VCaP (cell line): ENCODE data around the gene LMNA.

Source experiments
- H3K27ac ChIP-seq: fragments of 450-650 bp; 2 replicates; pipeline ENCODE4 v1.5.1; 2017
- TF ChIP-seq, protein P1 (sequence below): fragments of 450-650 bp; conservative IDR thresholded peaks from 2 replicates; pipeline ENCODE4 v1.5.1; 2017; ENCODE audit warnings: mild to moderate bottlenecking, moderate library complexity

LMNA gene

DNA sequence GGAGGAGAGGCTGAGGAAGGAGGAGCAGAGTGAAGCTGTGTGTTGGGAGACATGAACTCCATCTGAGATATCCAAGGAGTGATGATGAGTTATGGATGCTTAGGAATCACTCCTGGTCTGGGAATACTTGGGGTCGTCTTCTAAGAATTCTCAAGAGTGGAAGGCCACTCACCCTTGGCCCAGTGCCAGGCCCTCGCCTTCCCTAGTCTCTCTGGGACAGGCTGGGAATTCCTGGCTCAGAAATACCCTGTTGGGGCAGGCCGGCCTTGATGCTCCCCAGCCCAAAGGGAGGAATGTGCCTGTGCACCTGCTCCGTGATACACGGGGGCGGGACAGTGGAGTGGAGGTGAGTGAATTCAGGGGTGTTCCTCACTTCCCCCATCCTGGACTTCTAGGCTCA is 12.6 kb upstream of the LMNA start:
- no peak overlapping the region for H3K27ac ChIP-seq
- TF ChIP-seq, protein P1, sequence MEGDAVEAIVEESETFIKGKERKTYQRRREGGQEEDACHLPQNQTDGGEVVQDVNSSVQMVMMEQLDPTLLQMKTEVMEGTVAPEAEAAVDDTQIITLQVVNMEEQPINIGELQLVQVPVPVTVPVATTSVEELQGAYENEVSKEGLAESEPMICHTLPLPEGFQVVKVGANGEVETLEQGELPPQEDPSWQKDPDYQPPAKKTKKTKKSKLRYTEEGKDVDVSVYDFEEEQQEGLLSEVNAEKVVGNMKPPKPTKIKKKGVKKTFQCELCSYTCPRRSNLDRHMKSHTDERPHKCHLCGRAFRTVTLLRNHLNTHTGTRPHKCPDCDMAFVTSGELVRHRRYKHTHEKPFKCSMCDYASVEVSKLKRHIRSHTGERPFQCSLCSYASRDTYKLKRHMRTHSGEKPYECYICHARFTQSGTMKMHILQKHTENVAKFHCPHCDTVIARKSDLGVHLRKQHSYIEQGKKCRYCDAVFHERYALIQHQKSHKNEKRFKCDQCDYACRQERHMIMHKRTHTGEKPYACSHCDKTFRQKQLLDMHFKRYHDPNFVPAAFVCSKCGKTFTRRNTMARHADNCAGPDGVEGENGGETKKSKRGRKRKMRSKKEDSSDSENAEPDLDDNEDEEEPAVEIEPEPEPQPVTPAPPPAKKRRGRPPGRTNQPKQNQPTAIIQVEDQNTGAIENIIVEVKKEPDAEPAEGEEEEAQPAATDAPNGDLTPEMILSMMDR, result no peak

DNA sequence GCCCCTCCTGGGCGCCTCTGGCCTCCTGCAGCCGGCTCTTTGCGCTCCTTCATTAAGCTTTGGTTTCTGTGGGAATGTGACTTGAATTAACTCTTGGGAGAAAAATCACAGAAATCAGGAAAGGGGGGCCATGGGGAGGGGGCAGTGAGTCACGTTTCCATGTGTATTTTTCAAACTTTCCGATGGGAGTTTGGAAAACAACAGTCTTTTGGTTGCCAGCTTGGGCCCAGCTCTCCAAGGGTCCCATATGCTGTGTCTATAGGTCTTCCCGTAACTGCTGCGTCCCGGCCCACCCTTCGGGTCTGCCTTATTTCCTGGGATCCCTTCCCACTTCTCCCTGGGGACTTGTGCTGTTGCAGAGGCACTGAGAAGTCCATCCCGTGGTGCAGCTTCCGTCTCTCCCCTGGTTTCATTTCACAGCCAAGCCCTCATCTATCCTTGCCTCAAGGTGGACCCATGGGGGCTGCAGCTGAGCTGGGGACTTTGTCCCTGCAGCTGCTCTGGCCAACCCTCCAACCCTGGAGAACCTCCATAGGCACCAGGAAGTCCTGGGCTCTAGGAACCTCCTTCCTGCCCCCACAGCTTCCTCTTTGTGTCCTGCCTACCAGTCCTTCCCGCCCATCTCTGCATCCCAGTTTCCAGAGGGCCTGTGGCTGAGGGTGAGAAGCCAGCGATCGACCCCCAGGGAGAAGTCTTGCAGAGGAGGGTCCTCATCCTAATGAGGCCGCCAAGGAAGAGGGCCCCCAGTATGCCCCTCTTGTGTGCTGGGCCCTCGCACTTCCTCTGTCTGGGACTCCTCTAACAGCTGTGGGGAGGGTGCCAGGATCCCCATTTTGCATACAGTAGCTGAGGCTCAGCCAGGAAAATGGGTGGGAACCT is 11.6 kb upstream of the LMNA start:
- H3K27ac ChIP-seq, result peak overlapping the region; percentile 77; the same call in 1 of the 2 replicates
- TF ChIP-seq, protein P1, result no peak

DNA sequence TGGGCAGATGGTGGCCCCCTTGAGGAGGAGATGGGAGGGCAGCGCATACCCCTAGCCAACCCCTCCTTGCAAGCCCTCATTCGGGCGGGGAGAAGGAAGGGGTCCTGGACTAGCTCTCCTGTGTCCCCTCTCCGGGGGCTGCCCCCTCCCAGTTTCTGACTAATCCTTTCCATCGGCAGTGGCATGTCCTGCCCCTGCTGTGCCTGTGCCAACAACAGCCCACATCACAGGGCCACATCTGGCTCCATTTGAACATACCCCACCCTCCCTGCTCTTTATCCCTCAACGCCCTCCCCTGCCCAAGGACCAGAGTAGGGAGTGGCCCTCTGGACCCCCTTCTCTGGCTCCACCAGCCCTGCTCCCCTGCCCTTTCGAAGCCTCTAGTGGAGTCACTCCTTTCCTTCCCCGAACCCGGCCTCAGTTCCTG is 11.0 kb upstream of the LMNA start:
- TF ChIP-seq, protein P1, result no peak
- peak overlapping the region; percentile 77 for H3K27ac ChIP-seq

DNA sequence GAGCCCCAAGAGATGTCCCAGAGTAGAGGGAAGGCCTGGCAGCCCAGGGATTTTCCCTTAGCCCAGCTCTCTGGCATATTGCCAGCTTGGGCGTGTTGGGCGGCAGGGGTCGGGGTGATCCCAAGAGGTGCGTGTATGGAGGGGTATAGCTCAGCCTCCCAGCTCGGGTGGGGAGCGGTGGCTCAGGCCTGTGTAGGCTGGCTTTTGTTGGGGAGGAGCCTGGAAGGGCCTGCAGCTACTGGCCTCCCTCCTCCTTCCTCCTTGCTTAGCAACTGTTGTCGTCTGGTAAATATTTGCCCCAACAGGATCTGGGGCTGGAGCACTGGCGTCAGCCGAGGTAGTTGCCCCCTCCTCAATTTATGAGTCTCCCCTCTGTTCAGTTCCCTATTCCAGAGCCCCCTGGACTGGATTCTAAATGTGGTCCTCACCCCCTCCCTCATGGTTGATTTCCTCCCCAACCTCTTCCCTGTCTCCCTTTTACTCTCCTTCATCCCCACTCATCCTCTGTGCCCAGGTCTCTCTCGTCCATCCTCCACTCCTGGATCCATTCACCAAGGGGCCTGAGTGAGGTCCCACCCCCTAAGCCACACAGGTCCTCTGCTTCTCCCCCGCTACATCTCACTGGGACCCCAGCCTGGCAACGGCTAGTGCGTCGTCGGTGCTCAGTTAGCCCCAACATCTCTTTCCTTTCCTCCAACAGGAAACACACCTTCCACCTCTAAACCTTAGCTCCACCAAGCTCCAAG is 10.3 kb upstream of the LMNA start:
- peak overlapping the region; percentile 77 for H3K27ac ChIP-seq
- TF ChIP-seq, protein P1, result no peak

DNA sequence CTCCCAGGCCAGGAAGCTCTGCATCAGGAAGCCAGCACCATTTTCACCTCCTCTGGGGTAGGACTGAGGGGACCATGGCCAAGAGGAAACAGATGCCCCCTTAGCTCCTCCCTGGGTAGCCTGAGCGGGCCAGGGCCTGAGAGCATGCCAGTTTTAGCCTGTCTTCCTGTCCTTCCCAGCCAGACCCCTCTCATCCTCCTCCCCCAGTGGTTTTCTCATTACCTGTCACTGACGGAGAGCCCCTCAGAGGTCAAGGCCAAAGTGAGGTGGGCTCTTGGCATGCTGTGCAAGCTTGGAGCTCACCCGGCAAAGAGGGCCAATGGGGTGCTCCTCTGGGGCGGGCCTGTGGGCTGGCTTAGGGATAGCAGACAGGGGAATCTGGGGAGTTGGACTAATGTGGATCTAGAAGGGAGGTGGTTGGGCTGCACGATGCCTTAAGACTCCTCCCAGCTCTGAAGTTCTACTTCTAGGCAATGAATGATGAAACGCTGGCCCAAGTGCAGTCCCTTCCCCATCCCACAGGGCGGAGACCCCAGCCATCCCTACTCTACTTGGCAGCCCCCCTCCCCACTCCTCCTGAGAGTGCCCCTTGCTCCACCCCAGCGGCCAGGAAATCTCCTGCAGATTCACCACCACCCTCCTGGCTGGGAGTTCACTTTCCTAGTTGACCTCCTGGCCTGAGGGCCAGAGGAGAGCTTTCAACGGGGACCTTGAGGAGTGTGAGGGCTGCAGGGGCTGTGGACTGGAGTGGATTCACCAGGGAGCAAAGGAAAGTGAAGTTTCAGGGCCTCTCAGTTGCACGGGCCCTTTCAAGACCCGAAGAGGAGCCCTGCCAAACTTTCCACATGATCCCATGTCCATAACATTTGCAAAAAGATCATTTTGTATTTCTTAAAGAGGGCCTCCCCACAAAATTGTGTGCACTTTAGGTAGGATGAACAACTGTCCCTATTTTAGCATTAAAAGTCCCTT is 9.4 kb upstream of the LMNA start:
- TF ChIP-seq, protein P1, result no peak
- peak overlapping the region; percentile 77 for H3K27ac ChIP-seq

DNA sequence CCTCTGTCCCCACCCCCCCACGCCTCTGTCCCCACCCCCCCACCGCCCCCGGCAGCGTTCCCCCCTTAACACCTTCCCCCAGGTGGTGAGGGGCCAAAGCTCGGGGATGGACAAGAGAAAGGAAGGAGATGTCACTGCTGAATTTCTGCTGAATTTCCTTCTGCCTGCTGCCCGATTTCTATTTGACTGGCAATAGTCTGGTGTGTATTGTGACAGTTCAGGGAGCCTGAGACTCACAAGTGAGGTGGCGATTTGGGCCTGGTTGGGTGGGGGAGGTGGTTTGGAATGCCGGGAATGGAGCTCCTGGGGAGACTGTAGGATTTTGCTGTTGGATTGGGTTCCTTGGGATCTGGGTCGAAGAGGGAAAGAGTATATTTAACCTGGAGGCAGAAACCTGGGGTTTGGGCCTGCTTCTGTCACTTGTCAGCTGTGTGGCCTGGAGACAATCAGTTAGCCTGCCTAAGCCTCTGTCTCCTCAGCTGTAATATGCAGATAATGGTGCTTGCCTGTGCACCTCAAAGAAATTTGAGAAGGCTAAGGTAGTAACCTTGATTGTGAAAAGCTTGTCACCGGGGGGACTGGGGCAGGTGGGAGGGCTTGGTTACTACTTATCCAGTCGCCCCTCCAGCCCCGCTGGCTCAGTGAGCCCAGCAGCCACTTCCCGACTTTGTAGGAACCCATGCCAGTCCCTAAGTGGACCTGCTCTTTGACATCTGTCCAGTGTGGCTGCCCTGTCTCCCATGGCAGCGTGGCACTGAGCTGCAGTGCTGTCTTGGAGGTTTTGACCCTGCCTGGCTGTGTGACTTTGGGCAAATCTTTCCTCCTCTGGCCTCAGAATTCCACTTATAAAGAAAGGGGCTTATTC is 7.7 kb upstream of the LMNA start:
- H3K27ac ChIP-seq, result peak overlapping the region; percentile 77
- TF ChIP-seq, protein P1, result no peak
